H1 (cell line): ENCODE results near the gene PCDHAC1. TPM values are rescaled to one million over a fixed set of nuclear protein-coding genes. Genes with fewer than 3 reads are reported as not detected.

Source experiments
- CTCF ChIA-PET: fragments of 300-600 bp; sonication (Branson Sonifier 250); formaldehyde crosslinking; loops from one replicate; lab custom pipeline; 2021; ENCODE audit not compliant: partially characterized antibody; lab: Charles Lee
- POLR2A ChIA-PET: fragments of 300-600 bp; sonication (Branson Sonifier 250); formaldehyde crosslinking; loops from one replicate; lab custom pipeline; 2021; ENCODE audit warnings: inconsistent platforms; ENCODE audit not compliant: partially characterized antibody; lab: Charles Lee
- DNase-seq, 2 experiments: peaks; one replicate each; pipeline versions ENCODE4 v3.0.0 to v3.0.0-alpha.2; 2010 to 2022; ENCODE audit warnings: low spot score in 2 of 2, low read depth in 1 of 2, mixed read lengths in 1 of 2
- FAIRE-seq: peaks from 2 replicates; lab custom pipeline; 2011; peaks lifted over from hg19 to GRCh38; lab: Jason Lieb, UNC
- H2AFZ ChIP-seq: 2 replicates; pipeline ENCODE4 v1.8.1; 2012; ENCODE audit warnings: low read length, inconsistent platforms
- H2AK5ac ChIP-seq: 2 replicates; pipeline ENCODE4 v1.6.1; 2013; ENCODE audit warnings: low read depth, low read length
- H2BK120ac ChIP-seq: replicated peaks from 2 replicates; pipeline ENCODE3; 2013; ENCODE audit warnings: low read depth, low read length, inconsistent platforms
- H2BK12ac ChIP-seq: 2 replicates; pipeline ENCODE4 v1.6.1; 2013; ENCODE audit warnings: low read depth, low read length
- H2BK15ac ChIP-seq: 2 replicates; pipeline ENCODE4 v1.6.1; 2013; ENCODE audit warnings: low read length
- H2BK20ac ChIP-seq: 2 replicates; pipeline ENCODE4 v1.6.1; 2013; ENCODE audit warnings: low read length
- H2BK5ac ChIP-seq: 2 replicates; pipeline ENCODE4 v1.6.1; 2013; ENCODE audit warnings: low read depth, low read length
- H3K14ac ChIP-seq: 2 replicates; pipeline ENCODE4 v1.6.1; 2013; ENCODE audit warnings: inconsistent platforms; ENCODE audit not compliant: insufficient read length
- H3K18ac ChIP-seq: 2 replicates; pipeline ENCODE4 v1.6.1; 2013; ENCODE audit warnings: low read length; ENCODE audit errors: extremely low read depth
- H3K23ac ChIP-seq: 2 replicates; pipeline ENCODE4 v1.6.1; 2013; ENCODE audit warnings: inconsistent platforms; ENCODE audit not compliant: insufficient read length
- H3K23me2 ChIP-seq: 2 replicates; pipeline ENCODE4 v1.6.1; 2013; ENCODE audit warnings: low read depth, low read length
- H3K27ac ChIP-seq: 2 replicates; pipeline ENCODE4 v1.6.1; 2011; ENCODE audit warnings: low read depth, low read length, inconsistent platforms
- H3K27me3 ChIP-seq, 4 experiments: replicated peaks in 1 of 4; 1 replicate in 1 of 4; 2 replicates in 3 of 4; pipeline versions ENCODE4 v1.6.1 to v1.8.1; 2011 to 2013; ENCODE audit warnings: low read length in 3 of 4, mild to moderate bottlenecking in 3 of 4, inconsistent platforms in 2 of 4, mixed read lengths in 2 of 4, moderate library complexity in 1 of 4; ENCODE audit not compliant: control insufficient read depth in 3 of 4, insufficient read depth in 3 of 4; ENCODE audit errors: extremely low read depth in 1 of 4
- H3K36me3 ChIP-seq, 4 experiments: 2 replicates each; pipeline versions ENCODE4 v1.6.1 to v1.8.1; 2011 to 2013; ENCODE audit warnings: mild to moderate bottlenecking in 4 of 4, low read length in 3 of 4, moderate library complexity in 2 of 4, control low read depth in 1 of 4, inconsistent platforms in 1 of 4; ENCODE audit not compliant: insufficient read depth in 4 of 4, control insufficient read depth in 2 of 4
- H3K4ac ChIP-seq: replicated peaks from 2 replicates; pipeline ENCODE3; 2013; ENCODE audit warnings: low read length, low read depth, mixed read lengths, inconsistent platforms; ENCODE audit not compliant: insufficient read length
- H3K4me1 ChIP-seq, 4 experiments: replicated peaks in 1 of 4; 1 replicate in 1 of 4; 2 replicates in 3 of 4; pipeline versions ENCODE4 v1.6.1 to v1.8.1; 2011 to 2013; ENCODE audit warnings: low read length in 3 of 4, inconsistent platforms in 2 of 4, mixed read lengths in 1 of 4; ENCODE audit not compliant: insufficient read depth in 4 of 4, control insufficient read depth in 3 of 4
- H3K4me2 ChIP-seq, 2 experiments: 2 replicates each; pipeline versions ENCODE4 v1.6.1 to v1.8.1; 2011 to 2013; ENCODE audit warnings: low read depth in 2 of 2, low read length in 2 of 2, control low read depth in 1 of 2, inconsistent platforms in 1 of 2, mild to moderate bottlenecking in 1 of 2; ENCODE audit not compliant: insufficient read depth in 1 of 2
- H3K4me3 ChIP-seq, 4 experiments: fragments of 200-600, 300-600 bp in 1 of 4; sonication (generic), shearing (Covaris generic), sonication (Bioruptor Twin) in 1 of 4; 2 replicates each; pipeline versions ENCODE4 v1.5.1 to v1.8.1; 2011 to 2016; ENCODE audit warnings: low read length in 4 of 4, low read depth in 3 of 4, control low read depth in 2 of 4, inconsistent platforms in 2 of 4, mild to moderate bottlenecking in 2 of 4, mixed read lengths in 1 of 4, moderate library complexity in 1 of 4; ENCODE audit not compliant: insufficient read depth in 2 of 4; ENCODE audit errors: extremely low read depth in 1 of 4
- H3K56ac ChIP-seq: replicated peaks from 2 replicates; pipeline ENCODE3; 2013; ENCODE audit warnings: low read depth, mild to moderate bottlenecking, mixed read lengths, low read length, inconsistent platforms; ENCODE audit not compliant: insufficient read length
- H3K79me1 ChIP-seq: 2 replicates; pipeline ENCODE4 v1.6.1; 2013; ENCODE audit warnings: low read depth, low read length, control low read depth
- H3K79me2 ChIP-seq, 2 experiments: 2 replicates each; pipeline versions ENCODE4 v1.6.1 to v1.8.1; 2012 to 2013; ENCODE audit warnings: low read length in 2 of 2, mild to moderate bottlenecking in 2 of 2, inconsistent platforms in 1 of 2; ENCODE audit not compliant: insufficient read depth in 2 of 2, control insufficient read depth in 1 of 2
- H3K9ac ChIP-seq, 4 experiments: replicated peaks in 1 of 4; 1 replicate in 1 of 4; 2 replicates in 3 of 4; pipeline versions ENCODE4 v1.6.1 to v1.8.1; 2011 to 2013; ENCODE audit warnings: low read depth in 3 of 4, low read length in 3 of 4, control low read depth in 2 of 4, mild to moderate bottlenecking in 2 of 4, moderate library complexity in 2 of 4, inconsistent platforms in 1 of 4; ENCODE audit errors: extremely low read depth in 1 of 4
- H3K9me3 ChIP-seq, 2 experiments: 2 replicates each; pipeline versions ENCODE4 v1.6.1 to v1.8.1; 2012 to 2013; ENCODE audit warnings: mild to moderate bottlenecking in 2 of 2, moderate library complexity in 2 of 2, control low read depth in 1 of 2, inconsistent platforms in 1 of 2, low read depth in 1 of 2, low read length in 1 of 2, mixed read lengths in 1 of 2; ENCODE audit not compliant: insufficient read depth in 2 of 2
- H4K20me1 ChIP-seq, 2 experiments: replicated peaks in 1 of 2; 2 replicates each; pipeline versions ENCODE3 to v1.8.1; 2011 to 2013; ENCODE audit warnings: inconsistent platforms in 2 of 2, low read length in 2 of 2, mild to moderate bottlenecking in 1 of 2; ENCODE audit not compliant: insufficient read depth in 2 of 2, control insufficient read depth in 1 of 2
- H4K5ac ChIP-seq: 2 replicates; pipeline ENCODE4 v1.6.1; 2013; ENCODE audit warnings: low read length, low read depth, mixed read lengths, inconsistent platforms; ENCODE audit not compliant: insufficient read length
- H4K8ac ChIP-seq: 2 replicates; pipeline ENCODE4 v1.8.0; 2013; ENCODE audit warnings: mild to moderate bottlenecking, moderate library complexity, low read length, inconsistent platforms; ENCODE audit not compliant: insufficient read depth; ENCODE audit errors: extremely low read depth
- H4K91ac ChIP-seq: replicated peaks from 2 replicates; pipeline ENCODE3; 2013; ENCODE audit warnings: low read length, mixed read lengths, inconsistent platforms; ENCODE audit not compliant: insufficient read length
- BACH1 ChIP-seq: IDR thresholded peaks from 2 replicates; pipeline ENCODE4 v1.6.1; 2012; ENCODE audit warnings: low read length, improper control_type of control experiment
- HDAC6 ChIP-seq: IDR thresholded peaks from one replicate; pipeline ENCODE4 v1.7.1; 2012; ENCODE audit warnings: low read depth, mild to moderate bottlenecking, inconsistent platforms, low read length, moderate library complexity
- KDM1A ChIP-seq: fragments of 200-600, 300-600 bp; sonication (generic); IDR thresholded peaks from 2 replicates; pipeline ENCODE4 v1.7.1; 2016; ENCODE audit warnings: mild to moderate bottlenecking, low read length, borderline replicate concordance
- NRF1 ChIP-seq: IDR thresholded peaks from 2 replicates; pipeline ENCODE4 v1.6.1; 2011; ENCODE audit warnings: mild to moderate bottlenecking, low read depth, low read length, improper control_type of control experiment
- POU5F1 ChIP-seq: IDR thresholded peaks from 2 replicates; pipeline ENCODE4 v1.6.1; 2011; ENCODE audit warnings: low read depth, mild to moderate bottlenecking, low read length, moderate library complexity
- RBBP5 ChIP-seq: IDR thresholded peaks from 2 replicates; pipeline ENCODE4 v1.7.1; 2012; ENCODE audit warnings: low read depth, mild to moderate bottlenecking, inconsistent platforms, low read length, moderate library complexity, borderline replicate concordance
- SIX5 ChIP-seq: IDR thresholded peaks from 2 replicates; pipeline ENCODE4 v1.6.1; 2011; ENCODE audit warnings: mild to moderate bottlenecking, low read depth, low read length
- TBP ChIP-seq: IDR thresholded peaks from 2 replicates; pipeline ENCODE4 v1.6.1; 2011; ENCODE audit warnings: low read depth, low read length, improper control_type of control experiment
- TCF12 ChIP-seq: IDR thresholded peaks from 2 replicates; pipeline ENCODE4 v1.6.1; 2011; ENCODE audit warnings: low read depth, mild to moderate bottlenecking, low read length
- USF2 ChIP-seq: IDR thresholded peaks from 2 replicates; pipeline ENCODE4 v1.6.1; 2011; ENCODE audit warnings: low read length, improper control_type of control experiment
- WGBS, 2 experiments: shearing (Covaris generic) in 1 of 2; methylation state at CpG; one replicate each; pipeline versions ENCODE4 v1.1.6 to v1.1.7; 2013 to 2015; ENCODE audit warnings: low lambda C conversion rate in 2 of 2, mixed read lengths in 2 of 2, inconsistent platforms in 1 of 2, low coverage in 1 of 2, missing lambda C conversion rate in 1 of 2; ENCODE audit not compliant: insufficient replicate concordance in 2 of 2, insufficient coverage in 1 of 2, insufficient read length in 1 of 2; ENCODE audit errors: extremely low coverage in 1 of 2, missing lambda C conversion rate in 1 of 2; 5-methylcytosine and 5-hydroxymethylcytosine counted together
- polyA plus RNA-seq, 7 experiments: library from polyadenylated mRNA; depleted of rRNA in 3 of 7; stranded (reverse) in 5 of 7; unstranded in 2 of 7; fragments of >200 nt in 5 of 7; fragments of 200-250 nt in 2 of 7; gene quantifications; 1 replicate in 5 of 7; 2 replicates in 1 of 7; 4 replicates in 1 of 7; pipeline versions ENCODE4 v1.2.1 to v1.2.3, GENCODE V29; 2011 to 2013; ENCODE audit warnings: missing spikeins in 2 of 7, mixed read lengths in 2 of 7
- total RNA-seq: library from RNA; stranded (reverse); fragmentation: NEBNext Ultra II Directional; extraction: Animal tissue kit (Norgen Biotek cat#: 25700); gene quantifications from 2 replicates; pipeline ENCODE4 v1.2.1, GENCODE V29; 2021

PCDHAC1 gene
- total and polyA plus RNA-seq, 2 of the 8 experiments (the other 6 are each of a cell fraction or from before 2014, with no cell fraction given), result 2.2 to 4.5 TPM

- H2BK20ac ChIP-seq, result no peak overlapping the region
- H3K4me1 ChIP-seq, result peaks cover 2 to 15% (median 7%) of the 10 kb centered on the region in 4 experiments; a peak in 5 of 7 replicates
- no peak overlapping the region for H4K5ac ChIP-seq
- H3K4ac ChIP-seq, result no peak overlapping the region
- ChIA-PET POLR2A (interaction anchor here (0.9 to 13.7 kb wide), 4 partner anchors 12 to 75 kb away, joined by 3 to 123 read pairs (median 13); no protein-coding TSS in a partner anchor), CTCF (interaction anchor here (0.8 to 5.7 kb wide), 7 partner anchors 22 to 157 kb away, joined by 3 to 56 read pairs (median 4); partner anchors contain the start of genes PCDHA10, PCDHA11, PCDHA12 and PCDHA4)
- H3K14ac ChIP-seq, result no peak overlapping the region
- TF ChIP-seq TCF12 (no peak), HDAC6 (no peak), BACH1 (no peak), USF2 (no peak), POU5F1 (no peak), SIX5 (no peak), RBBP5 (no peak), TBP (no peak), KDM1A (no peak), NRF1 (no peak)
- no peak overlapping the region for H3K4me3 ChIP-seq
- 75% methylated on average over 3 of the region's 3 CpGs; no CpG with 5 or more reads in 1 of the 2 experiments for WGBS, 2 experiments
- H2AK5ac ChIP-seq, result no peak overlapping the region
- H3K56ac ChIP-seq, result no peak overlapping the region
- no peaks in the 10 kb centered on the region for H3K79me1 ChIP-seq
- no peak overlapping the region for H3K18ac ChIP-seq
- peaks cover 15% of the 10 kb centered on the region for H3K23me2 ChIP-seq
- no peak overlapping the region for H3K9ac ChIP-seq
- H3K23ac ChIP-seq, result no peak overlapping the region
- H4K8ac ChIP-seq, result no peak overlapping the region
- no peak overlapping the region for H2AFZ ChIP-seq
- no peaks in the 10 kb centered on the region for H3K36me3 ChIP-seq
- peak overlapping the region in 1 of 2 experiments; percentile 13; a peak in 1 of 4 replicates for H3K4me2 ChIP-seq
- no peak for DNase-seq
- H2BK15ac ChIP-seq, result no peak overlapping the region
- H2BK5ac ChIP-seq, result no peak overlapping the region
- H4K91ac ChIP-seq, result no peak overlapping the region
- no peak overlapping the region for H2BK12ac ChIP-seq
- H3K9me3 ChIP-seq, result no peaks in the 10 kb centered on the region
- FAIRE-seq, result no peak
- H2BK120ac ChIP-seq, result no peak overlapping the region
- H3K79me2 ChIP-seq, result peaks cover 0 to 3% of the 10 kb centered on the region in 2 experiments; a peak in 1 of 4 replicates
- no peak overlapping the region for H3K27ac ChIP-seq
- peaks cover 2 to 27% (median 20%) of the 10 kb centered on the region in 4 experiments for H3K27me3 ChIP-seq
- peaks cover 9 to 14% of the 10 kb centered on the region in 2 experiments for H4K20me1 ChIP-seq
Measured at GRCh38 chr5:140964356-140964755, 38.3 kb downstream of the PCDHAC1 start.
